ENCODE results near the gene LCN10. TPM values are rescaled to one million over a fixed set of nuclear protein-coding genes. Genes with fewer than 3 reads are reported as not detected.

The LCN10 gene
- total RNA-seq, 2 experiments from 2014 or later, result not detected

DNA sequence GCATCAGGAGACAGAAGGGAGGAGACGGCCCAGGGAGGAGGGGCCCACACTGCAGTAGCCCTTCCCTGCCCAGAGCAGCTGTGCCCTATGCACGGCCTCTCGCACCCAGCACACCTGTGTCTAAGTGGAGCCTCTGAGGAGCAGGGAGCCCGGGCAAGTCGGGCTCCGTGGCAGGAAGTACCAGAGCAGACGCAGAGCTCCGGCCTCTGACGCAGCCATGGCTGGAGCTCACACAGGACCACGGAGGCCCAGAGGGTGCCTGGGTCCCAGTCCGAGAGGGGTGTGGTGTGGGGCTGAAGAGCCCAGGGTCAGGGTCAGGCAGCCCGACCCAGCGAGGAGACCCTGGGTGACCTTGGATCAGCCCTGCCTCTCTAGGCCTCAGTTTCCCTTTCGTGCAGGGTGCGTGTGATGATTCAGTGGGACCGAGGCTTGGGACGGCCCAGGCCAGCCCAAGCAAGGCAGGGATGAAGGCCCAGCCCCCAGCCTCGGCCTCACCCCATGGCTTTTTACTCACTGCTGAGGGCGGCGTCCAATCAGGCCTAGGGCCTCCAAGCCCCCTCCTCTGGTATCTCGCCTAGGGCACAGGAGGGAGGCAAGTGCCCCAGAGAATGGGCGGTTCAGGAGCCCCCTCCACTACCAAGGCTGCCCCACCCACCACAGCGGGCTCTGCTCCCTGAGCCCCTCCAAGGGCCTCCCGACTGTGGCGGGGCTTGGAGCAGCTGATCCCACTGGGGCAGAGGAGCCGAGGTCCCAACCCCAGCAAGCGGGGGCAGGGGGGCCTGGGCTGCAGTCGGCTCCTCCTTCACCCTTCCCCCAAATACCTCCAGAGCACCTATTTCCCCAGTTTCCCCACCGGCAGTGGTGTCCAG lies 51.2 kb downstream of the LCN10 start:
- Histone ChIP-seq H3K9me3 (ENCODE audit: low read length) (no peaks in the 10 kb centered on the region), H3K4me1 (ENCODE audit: insufficient read depth, low read length, poor library complexity, severe bottlenecking) (peaks cover 4% of the 10 kb centered on the region), H3K4me2 (ENCODE audit: low read length) (no peak overlapping the region), H3K4me3 (ENCODE audit: low read depth, low read length, poor library complexity, severe bottlenecking) (no peak overlapping the region), H3K9me2 (ENCODE audit: insufficient read depth, low read length) (no peaks in the 10 kb centered on the region), H2AFZ (ENCODE audit: low read length) (no peak overlapping the region), H3K36me3 (ENCODE audit: insufficient read depth, low read length) (no peaks in the 10 kb centered on the region), H3K27ac (ENCODE audit: low read depth, low read length, poor library complexity, severe bottlenecking) (no peak overlapping the region), H3K79me2 (ENCODE audit: insufficient read depth, low read depth, low read length) (no peaks in the 10 kb centered on the region), H4K20me1 (ENCODE audit: insufficient read depth, low read length) (no peaks in the 10 kb centered on the region)
- DNase-seq (ENCODE audit: low spot score), result no peak
- no TSS peak for BruUV-seq (replicated peaks)
- TF ChIP-seq, protein P1, sequence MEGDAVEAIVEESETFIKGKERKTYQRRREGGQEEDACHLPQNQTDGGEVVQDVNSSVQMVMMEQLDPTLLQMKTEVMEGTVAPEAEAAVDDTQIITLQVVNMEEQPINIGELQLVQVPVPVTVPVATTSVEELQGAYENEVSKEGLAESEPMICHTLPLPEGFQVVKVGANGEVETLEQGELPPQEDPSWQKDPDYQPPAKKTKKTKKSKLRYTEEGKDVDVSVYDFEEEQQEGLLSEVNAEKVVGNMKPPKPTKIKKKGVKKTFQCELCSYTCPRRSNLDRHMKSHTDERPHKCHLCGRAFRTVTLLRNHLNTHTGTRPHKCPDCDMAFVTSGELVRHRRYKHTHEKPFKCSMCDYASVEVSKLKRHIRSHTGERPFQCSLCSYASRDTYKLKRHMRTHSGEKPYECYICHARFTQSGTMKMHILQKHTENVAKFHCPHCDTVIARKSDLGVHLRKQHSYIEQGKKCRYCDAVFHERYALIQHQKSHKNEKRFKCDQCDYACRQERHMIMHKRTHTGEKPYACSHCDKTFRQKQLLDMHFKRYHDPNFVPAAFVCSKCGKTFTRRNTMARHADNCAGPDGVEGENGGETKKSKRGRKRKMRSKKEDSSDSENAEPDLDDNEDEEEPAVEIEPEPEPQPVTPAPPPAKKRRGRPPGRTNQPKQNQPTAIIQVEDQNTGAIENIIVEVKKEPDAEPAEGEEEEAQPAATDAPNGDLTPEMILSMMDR (conservative IDR thresholded peaks at IDR 0.05; ENCODE audit: low read length), result no peak
- TF ChIP-seq EZH2phosphoT487 (IDR thresholded peaks at IDR 0.05; ENCODE audit: borderline replicate concordance, low read depth, low read length), result no peak
- POLR2A ChIA-PET, result no interaction called here
- intact Hi-C loops (cut with micrococcal nuclease; ENCODE audit: unreplicated experiment), result no loop called here
- CTCF ChIA-PET (ENCODE audit: unreplicated experiment), result no interaction called here

DNA sequence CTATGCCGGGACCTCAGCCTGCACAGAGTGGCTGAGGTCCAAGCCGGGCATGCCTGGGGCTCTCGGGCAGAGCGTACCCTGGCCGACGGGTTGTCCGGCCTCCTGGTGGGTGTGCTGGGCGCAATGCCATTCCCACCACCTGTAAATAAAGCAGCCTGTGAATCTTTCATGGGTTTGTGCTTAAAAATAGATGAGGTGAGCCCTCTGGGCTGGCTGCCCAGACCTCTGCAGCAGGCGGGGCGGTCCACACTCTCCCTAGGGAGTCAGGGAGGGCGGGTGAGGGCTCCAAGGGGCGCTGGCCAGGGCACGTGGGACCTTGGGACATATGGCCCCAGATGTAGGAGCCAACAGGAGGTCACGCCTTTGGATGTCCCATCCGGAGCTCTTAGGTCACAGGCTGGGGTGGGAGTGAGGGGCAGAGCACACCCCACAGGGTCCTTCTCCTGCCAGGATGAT lies 51.9 kb downstream of the LCN10 start:
- H3K9me3 ChIP-seq (ENCODE audit: low read length), result no peaks in the 10 kb centered on the region
- intact Hi-C loops (cut with micrococcal nuclease; ENCODE audit: unreplicated experiment), result no loop called here
- POLR2A ChIA-PET, result no interaction called here

More for the DNA sequence above, 51.9 kb downstream of the LCN10 start:
- BruUV-seq (replicated peaks), result no TSS peak
- no peaks in the 10 kb centered on the region for H3K9me2 ChIP-seq (ENCODE audit: insufficient read depth, low read length)
- H3K27ac ChIP-seq (ENCODE audit: low read depth, low read length, poor library complexity, severe bottlenecking), result no peak overlapping the region
- no peaks in the 10 kb centered on the region for H3K79me2 ChIP-seq (ENCODE audit: insufficient read depth, low read depth, low read length)
- DNase-seq (ENCODE audit: low spot score), result no peak
- H2AFZ ChIP-seq (ENCODE audit: low read length), result no peak overlapping the region
- TF ChIP-seq, protein P1 (conservative IDR thresholded peaks at IDR 0.05; ENCODE audit: low read length), result no peak
- TF ChIP-seq EZH2phosphoT487 (IDR thresholded peaks at IDR 0.05; ENCODE audit: borderline replicate concordance, low read depth, low read length), result no peak
- H3K4me2 ChIP-seq (ENCODE audit: low read length), result no peak overlapping the region
- CTCF ChIA-PET (ENCODE audit: unreplicated experiment), result no interaction called here
- peaks cover 11% of the 10 kb centered on the region for H3K4me1 ChIP-seq (ENCODE audit: insufficient read depth, low read length, poor library complexity, severe bottlenecking)
- H4K20me1 ChIP-seq (ENCODE audit: insufficient read depth, low read length), result no peaks in the 10 kb centered on the region
- H3K4me3 ChIP-seq (ENCODE audit: low read depth, low read length, poor library complexity, severe bottlenecking), result no peak overlapping the region
- no peaks in the 10 kb centered on the region for H3K36me3 ChIP-seq (ENCODE audit: insufficient read depth, low read length)
